GM10266 (cell line): ENCODE measurements around the gene BRD3.

Experiments
- DNase-seq: peaks from one replicate; pipeline ENCODE4 v3.0.0; 2012; ENCODE audit errors: extremely low spot score
- TF ChIP-seq, protein P1 (sequence below): IDR thresholded peaks from 2 replicates; pipeline ENCODE4 v1.5.1; 2012; ENCODE audit warnings: mild to moderate bottlenecking, low read depth; ENCODE audit not compliant: control insufficient read depth, insufficient read depth; ENCODE audit errors: missing control alignments

BRD3 gene

DNA sequence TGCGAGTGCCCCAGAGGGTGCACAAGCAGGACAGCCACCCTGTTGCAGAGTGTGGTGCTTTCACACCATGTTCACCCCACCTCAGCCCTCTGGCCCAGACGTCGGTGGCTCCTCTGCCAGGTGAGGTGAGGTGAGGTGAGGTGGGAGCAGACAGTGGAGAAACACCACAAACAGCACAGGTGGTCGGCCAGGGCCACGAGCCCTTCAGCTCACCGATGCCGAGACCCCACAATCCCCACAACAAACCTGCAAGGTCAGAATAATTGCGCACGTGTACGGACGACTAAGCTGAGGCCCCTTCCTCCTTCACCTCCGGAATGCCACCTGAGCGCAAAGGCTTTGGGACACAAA, 10.5 kb downstream of the BRD3 start:
- TF ChIP-seq, protein P1, sequence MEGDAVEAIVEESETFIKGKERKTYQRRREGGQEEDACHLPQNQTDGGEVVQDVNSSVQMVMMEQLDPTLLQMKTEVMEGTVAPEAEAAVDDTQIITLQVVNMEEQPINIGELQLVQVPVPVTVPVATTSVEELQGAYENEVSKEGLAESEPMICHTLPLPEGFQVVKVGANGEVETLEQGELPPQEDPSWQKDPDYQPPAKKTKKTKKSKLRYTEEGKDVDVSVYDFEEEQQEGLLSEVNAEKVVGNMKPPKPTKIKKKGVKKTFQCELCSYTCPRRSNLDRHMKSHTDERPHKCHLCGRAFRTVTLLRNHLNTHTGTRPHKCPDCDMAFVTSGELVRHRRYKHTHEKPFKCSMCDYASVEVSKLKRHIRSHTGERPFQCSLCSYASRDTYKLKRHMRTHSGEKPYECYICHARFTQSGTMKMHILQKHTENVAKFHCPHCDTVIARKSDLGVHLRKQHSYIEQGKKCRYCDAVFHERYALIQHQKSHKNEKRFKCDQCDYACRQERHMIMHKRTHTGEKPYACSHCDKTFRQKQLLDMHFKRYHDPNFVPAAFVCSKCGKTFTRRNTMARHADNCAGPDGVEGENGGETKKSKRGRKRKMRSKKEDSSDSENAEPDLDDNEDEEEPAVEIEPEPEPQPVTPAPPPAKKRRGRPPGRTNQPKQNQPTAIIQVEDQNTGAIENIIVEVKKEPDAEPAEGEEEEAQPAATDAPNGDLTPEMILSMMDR, result no peak
- DNase-seq, result no peak

DNA sequence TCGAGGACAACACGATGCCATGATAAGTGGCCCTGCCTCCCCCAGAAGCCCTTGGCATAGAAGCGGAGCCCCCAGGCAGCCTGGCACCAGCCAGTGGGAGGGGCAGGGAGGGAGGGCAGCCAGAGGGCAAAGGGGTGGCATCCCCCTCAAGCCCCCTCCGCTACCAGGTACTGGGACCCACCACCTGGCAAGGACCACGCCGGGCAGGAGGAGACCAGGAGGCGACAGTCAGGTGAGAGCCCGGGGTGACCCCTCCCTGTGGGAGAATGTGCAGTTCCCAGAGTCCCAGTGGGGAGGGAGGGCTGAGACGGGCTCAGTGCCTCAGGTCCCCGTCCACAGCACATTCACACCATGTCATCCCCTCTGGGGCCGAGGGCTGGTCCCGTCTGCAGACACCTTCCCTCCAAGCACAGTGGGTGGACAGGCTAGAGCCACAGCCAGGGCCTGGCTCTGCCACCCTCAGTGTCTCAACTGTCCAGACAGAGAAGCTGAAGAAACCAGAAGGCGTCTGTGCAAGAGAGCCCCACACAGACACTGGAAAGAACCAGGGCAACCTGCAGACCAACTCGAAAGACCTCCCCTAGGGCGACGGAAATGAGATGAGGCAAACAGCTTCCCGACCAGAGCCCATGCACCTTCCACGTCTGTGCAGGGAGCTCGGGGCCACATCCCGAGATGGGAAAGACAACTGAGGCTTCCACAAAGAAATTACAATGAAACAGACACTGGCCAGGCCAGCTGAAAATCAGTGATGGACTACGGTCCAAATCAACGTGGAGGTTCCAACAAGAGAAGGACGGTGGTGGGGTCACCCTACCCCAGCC, 11.1 kb downstream of the BRD3 start:
- TF ChIP-seq, protein P1, result no peak
- DNase-seq, result no peak

DNA sequence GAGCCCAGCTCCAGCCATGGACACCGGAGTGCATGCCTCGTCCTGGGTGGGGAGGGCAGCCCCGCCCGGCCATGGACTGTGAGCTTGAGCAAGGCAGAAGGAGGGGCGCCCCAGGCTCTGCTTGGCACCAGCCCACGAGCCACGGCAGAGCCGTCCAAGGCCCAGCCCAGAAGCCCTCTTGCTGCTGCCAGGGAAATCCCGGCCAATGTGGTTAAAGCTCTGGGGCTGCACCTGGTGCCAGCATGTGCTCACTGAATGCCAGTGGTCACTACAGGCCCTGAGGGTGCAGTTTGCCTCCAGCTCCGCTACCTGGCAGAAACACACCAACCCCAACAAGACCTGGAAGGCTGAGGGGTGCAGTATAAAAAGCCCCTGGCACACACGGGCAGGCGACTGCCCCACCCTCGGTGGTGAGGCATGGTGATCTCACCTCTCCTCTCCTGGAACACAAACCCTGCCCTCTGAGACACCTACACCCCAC, 11.8 kb downstream of the BRD3 start:
- TF ChIP-seq, protein P1, result no peak
- DNase-seq, result no peak

DNA sequence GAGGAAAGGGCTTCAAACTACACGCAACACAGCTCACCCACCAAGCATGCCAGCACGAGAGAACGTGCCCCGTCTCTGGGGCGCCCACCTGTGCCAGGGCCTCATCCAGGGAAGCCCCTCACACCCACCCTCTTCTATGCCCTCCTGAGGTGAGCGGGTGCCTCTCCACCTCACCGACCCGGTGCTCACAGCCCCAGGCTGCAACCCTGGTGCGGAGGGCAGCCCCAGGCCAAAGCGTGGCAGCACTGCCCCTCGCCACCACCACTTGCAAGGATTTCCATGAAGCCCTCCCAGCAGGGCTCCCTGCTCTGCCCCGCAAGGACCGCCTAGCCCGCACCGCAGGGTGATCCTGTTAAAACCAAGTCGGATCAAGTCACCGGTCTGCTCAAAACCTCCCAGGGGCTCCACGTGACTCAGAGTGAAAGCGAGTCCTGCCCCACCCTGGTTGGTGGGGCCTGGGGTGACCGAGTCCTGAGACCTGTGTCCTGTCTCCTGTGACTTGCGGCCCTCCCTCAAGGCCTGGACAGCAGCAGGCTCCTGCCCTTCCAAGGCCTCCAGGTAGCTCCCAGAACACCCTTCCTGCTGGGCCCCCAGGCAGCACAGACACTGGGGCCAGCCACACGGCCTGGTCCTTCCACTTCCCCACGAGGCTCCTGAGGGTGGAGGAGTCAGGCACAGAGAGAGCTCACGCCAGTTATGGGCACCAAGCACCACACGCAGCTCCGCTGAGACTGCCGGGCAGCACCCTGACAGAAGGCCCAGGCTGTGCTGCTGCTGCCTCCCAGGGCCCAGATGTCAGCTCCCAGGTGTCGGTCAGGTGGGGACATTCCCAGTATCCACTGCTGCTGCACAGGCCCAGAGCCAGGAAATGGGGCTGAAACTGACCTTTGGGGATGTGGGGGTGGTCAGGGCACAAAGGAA, 12.7 kb downstream of the BRD3 start:
- DNase-seq, result no peak
- TF ChIP-seq, protein P1, result no peak

DNA sequence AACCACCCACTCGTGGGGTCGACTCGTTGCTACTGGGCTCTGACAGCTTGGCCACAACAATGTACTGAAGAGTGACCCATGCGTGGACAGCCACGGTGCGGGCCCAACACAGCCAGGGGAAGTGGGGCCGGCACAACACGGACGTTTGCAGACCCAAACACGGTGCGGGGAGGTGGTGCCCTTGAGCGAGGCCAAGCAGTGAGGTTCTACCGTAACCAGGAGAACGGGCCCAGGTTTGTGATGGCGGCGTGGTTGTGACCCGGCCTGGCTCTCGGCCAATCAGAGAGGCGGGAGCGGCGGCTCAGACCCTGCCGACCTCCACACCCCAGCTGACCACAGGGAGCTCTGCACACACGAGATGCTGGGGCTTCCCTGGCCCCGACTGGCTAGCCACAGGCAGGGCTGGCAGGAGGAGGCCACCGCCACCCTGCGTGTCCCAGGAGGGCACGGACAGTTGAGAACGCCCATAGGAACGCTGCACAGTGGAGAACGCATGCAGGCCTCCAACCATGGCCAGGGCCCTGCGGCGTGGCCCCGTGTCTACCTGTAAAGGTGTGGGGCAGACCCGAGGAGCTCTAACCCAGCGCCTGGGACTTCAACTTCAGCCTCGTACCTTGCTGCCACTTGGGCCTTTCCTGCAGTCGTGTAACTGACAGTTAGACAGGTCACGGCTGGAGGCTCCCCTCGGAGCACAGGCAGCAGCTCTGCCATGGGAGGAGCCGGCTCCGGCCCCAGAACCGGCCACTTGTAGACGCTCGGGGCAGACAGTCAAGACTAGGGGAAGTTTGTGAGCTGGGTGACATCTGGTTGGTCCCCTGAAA, 13.7 kb downstream of the BRD3 start:
- TF ChIP-seq, protein P1, result no peak
- DNase-seq, result no peak

DNA sequence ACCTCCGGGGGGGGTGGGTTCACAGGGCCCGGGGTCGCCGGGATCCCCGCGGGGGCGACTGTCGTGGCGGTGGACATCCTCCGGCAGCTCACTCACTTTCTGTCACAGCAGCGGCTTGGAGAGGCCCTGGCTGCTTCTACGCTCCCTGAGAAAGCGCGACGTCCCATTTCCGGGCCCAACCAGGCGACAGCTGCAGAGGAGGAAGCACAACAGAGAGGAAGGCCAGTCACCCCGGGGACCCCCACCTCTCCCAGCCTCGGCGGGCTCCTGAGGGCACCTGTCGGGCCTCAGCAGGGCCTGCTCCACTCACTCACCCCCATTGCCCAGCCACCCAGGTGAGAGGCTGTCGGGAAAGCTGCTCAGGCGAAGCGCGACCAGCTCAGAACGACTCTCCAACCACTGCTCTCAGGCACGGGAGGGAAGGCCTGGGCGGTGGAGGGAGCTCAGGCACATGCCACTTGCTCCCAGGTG, 14.4 kb downstream of the BRD3 start:
- TF ChIP-seq, protein P1, result no peak
- no peak for DNase-seq
